Myocyte (in vitro differentiated cells): ENCODE data around the gene CBLB. TPM values are rescaled to one million over a fixed set of nuclear protein-coding genes. Genes with fewer than 3 reads are reported as not detected.

Experiments
- DNase-seq: peaks from one replicate; pipeline ENCODE4 v3.0.0-alpha.2; 2012; ENCODE audit warnings: low read depth
- total RNA-seq: library from RNA; depleted of rRNA; stranded (reverse); fragments of >200 nt; gene quantifications from 2 replicates; pipeline ENCODE4 v1.2.3, GENCODE V29; 2014

CBLB gene
- total RNA-seq, 1 donor from 2014 or later = 54.6 TPM

DNA sequence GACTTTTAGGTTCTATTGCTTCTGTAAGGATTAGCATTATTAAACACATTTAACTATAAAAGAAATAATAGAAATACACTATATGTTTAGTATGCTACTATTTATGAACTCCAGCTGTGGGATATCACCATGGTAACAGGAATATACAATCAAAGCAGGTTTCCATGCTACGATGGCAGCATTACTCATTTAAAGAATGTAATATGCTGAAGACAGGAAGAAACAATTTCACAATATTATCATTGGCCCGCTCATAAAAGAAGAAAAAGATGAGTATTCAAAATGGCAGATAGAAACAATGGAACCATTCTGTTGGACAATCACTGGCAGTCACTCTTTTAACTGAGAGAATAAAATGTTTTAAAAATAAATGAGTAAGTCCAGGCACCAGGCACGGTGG, 153.4 kb downstream of the CBLB start:
- no peak for DNase-seq

DNA sequence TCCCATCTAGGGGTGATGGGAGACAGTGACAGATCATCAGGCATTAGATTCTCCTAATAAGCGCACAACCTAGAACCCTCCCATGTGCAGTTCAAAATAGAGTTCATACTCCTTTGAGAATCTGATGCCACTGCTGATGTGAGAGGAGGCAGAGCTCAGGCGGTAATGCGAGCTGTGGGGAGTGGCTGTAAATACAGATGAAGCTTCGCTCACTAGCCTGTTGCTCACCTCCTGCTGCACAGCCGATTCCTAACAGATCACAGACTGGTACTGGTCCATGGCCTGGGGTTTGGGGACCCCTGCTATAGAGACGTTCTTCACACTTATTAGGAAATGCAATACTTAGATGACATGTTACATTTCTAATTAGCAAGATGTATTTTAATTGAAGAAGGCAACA, 154.4 kb downstream of the CBLB start:
- no peak for DNase-seq

DNA sequence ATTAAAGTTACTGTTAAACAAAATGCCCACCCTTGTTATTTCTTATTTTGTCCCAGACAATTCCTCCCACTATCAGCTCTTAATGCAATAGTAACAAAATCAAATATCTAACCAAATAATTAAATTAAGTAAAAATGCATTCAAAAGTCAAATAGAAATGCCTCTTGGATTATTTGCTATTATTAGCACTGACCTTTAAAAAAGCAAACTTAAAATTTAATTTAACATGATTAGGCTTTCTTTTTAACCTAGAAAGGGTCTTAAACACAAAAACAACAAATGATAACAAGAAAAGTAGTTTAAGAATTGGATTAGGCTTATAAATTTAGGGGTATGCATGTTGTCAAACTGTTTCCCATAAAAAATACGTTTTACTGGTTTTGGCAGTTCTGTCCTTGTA, 159.8 kb downstream of the CBLB start:
- DNase-seq = no peak

DNA sequence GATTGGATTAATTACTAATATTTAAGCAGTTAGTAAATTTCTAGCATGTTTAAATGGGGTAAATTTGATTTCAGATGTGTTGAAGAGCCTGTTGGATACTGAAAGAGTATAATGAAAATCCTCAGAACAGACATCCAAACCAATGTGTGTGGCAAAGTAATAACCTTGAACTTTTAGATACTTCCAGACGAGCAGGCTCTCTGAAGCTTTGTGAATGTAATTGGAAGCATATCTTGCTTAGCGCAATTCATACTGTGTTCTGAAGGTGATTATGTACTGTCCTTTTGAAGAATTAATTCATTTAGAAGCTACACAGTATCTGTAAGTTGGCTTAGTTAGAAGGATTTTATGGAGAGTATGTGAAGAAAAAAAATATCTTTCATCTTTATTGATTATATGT, 161.8 kb downstream of the CBLB start:
- no peak for DNase-seq

DNA sequence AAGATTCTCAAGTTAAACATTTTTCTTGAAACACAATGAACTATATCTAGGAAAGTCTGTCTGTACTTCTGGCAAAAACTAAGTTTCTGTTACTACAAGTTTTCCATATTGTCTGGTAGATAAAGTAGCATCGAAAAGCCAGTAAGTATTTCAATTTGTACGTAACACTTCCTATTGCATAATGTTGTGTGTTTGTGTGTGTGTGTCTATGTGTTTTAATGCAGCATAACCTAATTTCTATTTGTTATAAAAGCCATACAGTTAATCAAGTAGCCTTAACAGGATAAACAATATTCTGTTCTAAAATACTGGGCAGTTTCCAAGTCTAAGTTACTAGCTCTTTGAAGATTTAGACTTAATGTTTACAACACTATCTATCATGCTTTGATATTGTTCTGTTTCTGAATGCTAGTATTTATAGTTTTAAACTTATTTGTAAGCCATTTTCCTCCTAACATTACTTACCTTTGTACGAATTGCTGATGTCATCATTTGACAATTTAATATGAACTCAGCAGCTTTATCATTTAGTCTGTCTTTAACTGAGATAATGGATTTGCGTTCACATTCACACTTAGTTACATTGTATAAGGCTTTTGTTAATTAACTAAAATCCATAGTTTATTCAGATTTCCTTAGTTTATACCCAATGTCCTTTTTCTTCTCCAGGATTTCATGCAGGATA, 163.9 kb downstream of the CBLB start:
- no peak for DNase-seq

DNA sequence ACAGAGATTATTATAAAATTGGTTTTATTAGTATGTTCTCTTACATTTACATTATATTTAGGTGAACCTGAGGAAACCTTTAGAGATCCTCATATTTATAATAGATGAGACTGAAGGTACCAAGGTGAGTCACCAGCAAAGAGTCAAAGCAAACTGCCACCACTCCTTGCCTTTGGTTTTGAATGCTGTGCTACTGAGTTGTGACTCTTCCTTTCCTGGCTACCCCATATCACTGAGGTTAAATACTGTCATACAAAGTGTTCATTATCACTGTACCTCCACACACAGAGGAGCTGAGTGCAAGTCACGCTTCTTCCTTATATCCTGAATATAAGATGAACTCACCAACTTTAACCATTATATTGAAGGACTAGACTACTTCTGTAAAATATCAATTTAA, 168.2 kb downstream of the CBLB start:
- no peak for DNase-seq

GRCh38 chr3:105691633-105692032, 177.2 kb downstream of the CBLB start:
- DNase-seq = no peak

- DNase-seq = no peak
These were observed 177.8 kb downstream of the CBLB start for GRCh38 chr3:105691053-105691452.

GRCh38 chr3:105688821-105689220, 180.0 kb downstream of the CBLB start:
- DNase-seq = no peak

DNA sequence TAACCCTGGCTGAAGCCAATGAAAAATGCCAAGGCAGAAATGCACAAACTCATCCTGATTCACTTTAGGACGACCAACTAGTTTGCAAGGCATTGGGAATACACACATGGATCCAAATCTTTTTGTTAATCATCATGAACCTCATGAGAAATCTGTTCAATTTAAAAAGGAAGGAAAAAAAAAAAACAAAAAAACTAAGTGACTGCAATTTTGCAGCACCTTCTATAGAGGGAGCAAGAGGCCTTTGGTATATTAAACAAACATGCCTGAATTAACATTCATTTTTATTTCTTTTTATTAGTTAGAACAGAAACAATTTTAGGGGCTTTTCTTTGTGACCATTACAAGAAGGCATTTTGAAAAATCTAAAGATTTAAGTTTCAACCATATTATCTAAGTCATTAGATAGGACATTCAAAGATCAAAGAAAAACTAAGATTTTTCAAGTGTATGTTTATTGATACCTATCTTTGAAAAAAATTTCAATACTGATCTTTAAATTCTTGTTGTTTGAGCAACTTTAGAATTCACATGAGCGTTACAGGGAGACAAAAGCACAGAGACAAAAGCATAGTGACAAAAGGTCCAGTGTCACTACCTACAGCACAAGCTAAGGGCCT, 182.4 kb downstream of the CBLB start:
- DNase-seq = peak; percentile 18

DNA sequence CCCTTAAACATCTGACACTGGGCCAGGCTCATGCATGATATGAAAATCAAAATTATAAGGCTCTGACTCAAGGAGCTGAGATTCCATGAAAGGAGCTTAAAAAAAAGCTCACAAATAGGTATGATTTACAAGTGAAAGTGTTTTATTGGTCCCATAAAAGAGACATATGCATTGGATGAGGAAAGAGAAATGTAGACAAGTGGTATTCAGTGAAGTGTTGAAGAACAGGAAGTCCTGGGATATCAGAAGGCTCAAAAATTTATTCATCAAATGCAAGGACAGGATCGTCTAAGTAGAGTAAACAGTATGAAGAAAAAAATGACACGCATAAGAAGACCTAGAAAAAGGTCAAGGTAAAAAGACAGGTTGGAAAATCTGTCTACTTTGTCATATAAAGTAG, 188.9 kb downstream of the CBLB start:
- DNase-seq = no peak

DNA sequence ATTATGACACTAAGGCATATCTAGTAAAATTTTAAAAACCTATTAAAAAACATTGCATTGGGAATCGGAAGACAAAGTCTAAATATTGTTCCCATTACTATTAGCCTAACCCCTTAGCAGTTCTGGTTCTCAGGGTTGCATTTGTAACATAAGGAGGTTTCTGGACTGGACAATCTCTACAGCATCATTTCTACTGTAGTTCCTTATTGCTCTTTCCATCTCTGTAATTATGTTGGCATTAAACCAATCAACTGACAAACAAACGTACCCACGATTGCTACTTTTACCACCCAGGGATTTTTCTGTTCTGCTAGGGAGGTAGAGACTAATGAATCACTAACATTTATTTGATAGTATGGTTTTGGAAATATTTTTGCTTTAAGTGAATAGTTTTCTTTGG, 190.8 kb downstream of the CBLB start:
- DNase-seq = no peak

GRCh38 chr3:105676621-105677300, 192.1 kb downstream of the CBLB start:
- DNase-seq = no peak

DNA sequence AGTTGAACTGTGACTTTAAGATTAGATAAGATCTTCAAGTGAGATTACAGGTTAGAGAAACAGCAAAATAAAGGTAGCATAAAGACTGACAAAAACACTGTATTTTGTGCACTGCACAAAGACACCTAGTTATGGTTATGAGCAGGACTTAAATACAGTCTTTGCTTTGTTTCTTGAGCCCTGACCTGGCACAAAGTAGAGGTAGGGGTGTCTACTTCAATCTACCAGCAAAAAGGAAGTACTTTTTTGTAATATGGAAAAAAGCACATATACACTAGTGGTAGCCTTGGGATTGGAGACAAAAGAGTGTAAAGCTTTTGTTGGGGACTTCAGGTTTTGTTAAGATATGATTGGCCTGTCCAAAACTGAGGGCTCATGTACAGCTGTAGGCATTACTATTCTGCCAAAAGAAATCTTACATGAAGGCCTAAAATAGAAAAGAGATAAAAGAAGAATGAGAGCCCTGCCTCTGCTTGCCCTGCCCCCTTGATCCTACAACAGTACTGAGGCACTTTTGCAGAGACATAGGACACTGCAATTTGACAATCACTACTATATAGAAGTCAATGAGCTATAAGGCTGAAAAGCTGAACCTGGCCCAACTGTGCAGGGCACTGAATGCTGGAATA, 194.3 kb downstream of the CBLB start:
- DNase-seq = no peak

- DNase-seq = no peak
These were observed 195.8 kb downstream of the CBLB start for GRCh38 chr3:105672996-105673395.

GRCh38 chr3:105662306-105662705, 206.5 kb downstream of the CBLB start:
- DNase-seq = peak; percentile 21

GRCh38 chr3:105661461-105661860, 207.4 kb downstream of the CBLB start:
- DNase-seq = peak; percentile 64

GRCh38 chr3:105656651-105657504, 211.9 kb downstream of the CBLB start:
- no peak for DNase-seq

DNA sequence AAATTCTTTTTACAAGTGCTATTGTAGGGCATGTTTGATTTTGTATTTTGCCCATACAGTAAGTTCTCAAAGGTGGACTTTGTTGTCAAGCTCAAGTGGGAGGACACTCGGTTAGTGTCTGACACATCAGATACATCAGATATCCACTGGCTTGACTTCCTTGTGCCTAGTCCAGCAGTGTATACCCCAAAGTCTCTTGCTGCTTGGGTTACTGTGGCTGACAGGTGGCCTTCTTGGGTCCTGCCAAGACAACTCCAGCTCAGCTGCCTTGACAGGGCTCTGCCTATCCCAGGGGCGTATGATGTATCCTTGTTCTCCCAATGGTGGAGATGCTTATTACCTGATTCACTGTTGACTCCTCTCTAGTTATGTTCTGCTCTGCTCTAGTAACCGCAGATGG, 214.9 kb downstream of the CBLB start:
- DNase-seq = peak; percentile 32

GRCh38 chr3:105653166-105653565, 215.6 kb downstream of the CBLB start:
- no peak for DNase-seq

- no peak for DNase-seq
These were observed 219.3 kb downstream of the CBLB start for GRCh38 chr3:105649480-105649879.
